Measurements from ENCODE around the gene ANO2.

The ANO2 gene

GRCh38 chr12:5513406-5513805 is 431.7 kb downstream of the ANO2 start:
- TF ChIP-seq GLIS3 (CRISPR knock-in tag; IDR thresholded peaks at IDR 0.05) (no peak), ZNF565 (CRISPR knock-in tag; conservative IDR thresholded peaks at IDR 0.05; ENCODE audit: low read depth) (no peak), SNAI2 (CRISPR knock-in tag; IDR thresholded peaks at IDR 0.05) (no peak), RARB (CRISPR knock-in tag; IDR thresholded peaks at IDR 0.05) (no peak), TOX (CRISPR knock-in tag; IDR thresholded peaks at IDR 0.05; ENCODE audit: borderline replicate concordance) (no peak), TCF4 (CRISPR knock-in tag; IDR thresholded peaks at IDR 0.05; ENCODE audit: borderline replicate concordance) (no peak), ZC3H10 (CRISPR knock-in tag; IDR thresholded peaks at IDR 0.05) (no peak), ZFP30 (CRISPR knock-in tag; IDR thresholded peaks at IDR 0.05) (no peak), BACH2 (CRISPR knock-in tag; IDR thresholded peaks at IDR 0.05; ENCODE audit: borderline replicate concordance) (no peak)
- ATAC-seq: no peak

Data from SK-N-SH treated with all-trans-retinoic acid at 6 μM for 48 hours (cell line).